ENCODE measurements around the gene PHACTR1.

PHACTR1 gene

GRCh38 chr6:13079096-13079723 lies 362.6 kb downstream of the PHACTR1 start:
- DNase-seq: no peak

GRCh38 chr6:13080462-13081188 lies 364.1 kb downstream of the PHACTR1 start:
- no peak for DNase-seq

- no peak for DNase-seq
Measured at GRCh38 chr6:13081189-13081563, 364.6 kb downstream of the PHACTR1 start.

- no peak for DNase-seq
Measured at GRCh38 chr6:13089296-13089994, 372.9 kb downstream of the PHACTR1 start.

- DNase-seq: no peak
Measured at GRCh38 chr6:13091192-13091591, 374.6 kb downstream of the PHACTR1 start.

- DNase-seq: no peak
Measured at GRCh38 chr6:13094781-13095425, 378.3 kb downstream of the PHACTR1 start.

GRCh38 chr6:13096084-13096483 lies 379.5 kb downstream of the PHACTR1 start:
- DNase-seq: no peak

GRCh38 chr6:13097454-13097853 lies 380.9 kb downstream of the PHACTR1 start:
- DNase-seq: no peak

- DNase-seq: no peak
Measured at GRCh38 chr6:13098006-13098405, 381.4 kb downstream of the PHACTR1 start.

GRCh38 chr6:13098793-13099570 lies 382.4 kb downstream of the PHACTR1 start:
- no peak for DNase-seq

GRCh38 chr6:13099771-13100170 lies 383.2 kb downstream of the PHACTR1 start:
- DNase-seq: no peak

- no peak for DNase-seq
Measured at GRCh38 chr6:13101409-13101808, 384.8 kb downstream of the PHACTR1 start.

- no peak for DNase-seq
Measured at GRCh38 chr6:13101985-13102384, 385.4 kb downstream of the PHACTR1 start.

GRCh38 chr6:13103169-13103568 lies 386.6 kb downstream of the PHACTR1 start:
- DNase-seq: no peak

GRCh38 chr6:13105139-13105538 lies 388.6 kb downstream of the PHACTR1 start:
- no peak for DNase-seq

GRCh38 chr6:13112921-13113320 lies 396.4 kb downstream of the PHACTR1 start:
- DNase-seq: no peak

GRCh38 chr6:13113376-13113775 lies 396.8 kb downstream of the PHACTR1 start:
- DNase-seq: no peak

GRCh38 chr6:13113981-13114593 lies 397.5 kb downstream of the PHACTR1 start:
- DNase-seq: no peak

- no peak for DNase-seq
Measured at GRCh38 chr6:13116155-13116554, 399.6 kb downstream of the PHACTR1 start.

GRCh38 chr6:13117570-13117969 lies 401.0 kb downstream of the PHACTR1 start:
- DNase-seq: no peak

GRCh38 chr6:13119549-13119948 lies 403.0 kb downstream of the PHACTR1 start:
- no peak for DNase-seq

Measured in activated CD4-positive, alpha-beta T cell treated with anti-CD3 and anti-CD28 coated beads for 1 hour (primary cell).